Mucosa of descending colon (tissue), 3 donors: ENCODE data around the gene ADAMTS2. TPM values are rescaled to one million over a fixed set of nuclear protein-coding genes. Genes with fewer than 3 reads are reported as not detected.

ENCODE experiments used
- ATAC-seq: fragments of 200-7000 bp; cut with Tn5 transposase; one replicate; pipeline ENCODE4 v1.9.1; 2020; ENCODE audit warnings: mild to moderate bottlenecking, moderate library complexity
- DNase-seq, 3 donors: peaks; one replicate each; pipeline ENCODE4 v3.0.0-alpha.2; 2020
- H3K36me3 ChIP-seq: fragments of 200-600 bp; one replicate; pipeline ENCODE4 v1.8.0; 2021; ENCODE audit warnings: low read depth, mild to moderate bottlenecking
- H3K4me1 ChIP-seq: fragments of 200-600 bp; one replicate; pipeline ENCODE4 v1.8.0; 2021; ENCODE audit warnings: low read depth, mild to moderate bottlenecking
- H3K4me3 ChIP-seq: fragments of 200-600 bp; one replicate; pipeline ENCODE4 v1.8.0; 2021; ENCODE audit warnings: mild to moderate bottlenecking
- H3K9me3 ChIP-seq: fragments of 200-600 bp; one replicate; pipeline ENCODE4 v1.8.0; 2021; ENCODE audit warnings: mild to moderate bottlenecking
- CTCF ChIP-seq: fragments of 200-600 bp; IDR thresholded peaks from one replicate; pipeline ENCODE4 v1.8.0; 2022; ENCODE audit warnings: antibody characterized with exemption, mild to moderate bottlenecking
- intact Hi-C, 2 donors: fragments of 100-400 bp; cut with DNase I in 1 of 2; cut with micrococcal nuclease in 1 of 2; formaldehyde crosslinking; loops; one replicate each; pipeline versions ENCODE4 v1.11.0 to v1.11.1; 2022; cut with DNase I, micrococcal nuclease
- total RNA-seq, 3 donors: library from RNA; stranded (reverse); fragmentation: NEBNext Ultra II Directional in 2 of 3; extraction: Animal tissue kit (Norgen Biotek cat#: 25700) in 2 of 3; gene quantifications; one replicate each; pipeline versions ENCODE4 v1.2.1 to v1.2.4, GENCODE V29; 2021 to 2023
- donor health status: DM: no; HTN: no; CAD: no; lungs with moderate emphysema.
- donor health status: DM: no; HTN: no; CAD: no.
- donor health status: DM: no; HTN: yes; CAD: no.

Gene ADAMTS2
- total RNA-seq, 3 donors from 2014 or later, result 1.3 to 9.2 (median 7.3) TPM

GRCh38 chr5:179164331-179165311 is 180.6 kb downstream of the ADAMTS2 start:
- peaks cover 4% of the 10 kb centered on the region for H3K4me1 ChIP-seq
- intact Hi-C loops, result loop anchor here (5.0 to 10.0 kb wide), 2 partner anchors 180 to 328 kb away; partner anchors contain the start of gene ADAMTS2 (in 1 of the 2)

GRCh38 chr5:179163236-179164155 is 181.8 kb downstream of the ADAMTS2 start:
- no peak for DNase-seq
- Histone ChIP-seq H3K9me3 (peaks cover 5% of the 10 kb centered on the region), H3K4me3 (no peak overlapping the region), H3K36me3 (no peaks in the 10 kb centered on the region), H3K4me1 (peaks cover 4% of the 10 kb centered on the region)
- ATAC-seq, result no peak
- intact Hi-C loops, result loop anchor here in 1 of 2 donors (10.0 kb wide), 1 partner anchor 181 kb away; the partner anchor contains the start of gene ADAMTS2
- TF ChIP-seq CTCF, result no peak

More at GRCh38 chr5:179164331-179165311, 180.6 kb downstream of the ADAMTS2 start:
- DNase-seq (no peak), ATAC-seq (no peak)
- peaks cover 5% of the 10 kb centered on the region for H3K9me3 ChIP-seq
- TF ChIP-seq CTCF, result no peak
- H3K36me3 ChIP-seq, result no peaks in the 10 kb centered on the region
- no peak overlapping the region for H3K4me3 ChIP-seq

GRCh38 chr5:179162351-179163235 is 182.7 kb downstream of the ADAMTS2 start:
- TF ChIP-seq CTCF, result no peak
- intact Hi-C loops, result loop anchor here in 1 of 2 donors (10.0 kb wide), 1 partner anchor 182 kb away; the partner anchor contains the start of gene ADAMTS2
- Histone ChIP-seq H3K9me3 (peaks cover 5% of the 10 kb centered on the region), H3K4me3 (no peak overlapping the region), H3K36me3 (no peaks in the 10 kb centered on the region), H3K4me1 (peaks cover 3% of the 10 kb centered on the region)
- DNase-seq (no peak), ATAC-seq (no peak)

- DNase-seq (no peak), ATAC-seq (no peak)
- Histone ChIP-seq H3K36me3 (no peaks in the 10 kb centered on the region), H3K9me3 (peaks cover 5% of the 10 kb centered on the region), H3K4me1 (no peaks in the 10 kb centered on the region), H3K4me3 (no peak overlapping the region)
- intact Hi-C loops, result loop anchor here in 1 of 2 donors (10.0 kb wide), 1 partner anchor 183 kb away; the partner anchor contains the start of gene ADAMTS2
- no peak for TF ChIP-seq CTCF
Measured at GRCh38 chr5:179161901-179162300, 183.4 kb downstream of the ADAMTS2 start.
